ENCODE results near the gene GIPR. TPM values are rescaled to one million over a fixed set of nuclear protein-coding genes. Genes with fewer than 3 reads are reported as not detected.
A peak's percentile ranks its signal among the peaks of the same experiment; 100 is the strongest.
"Not testable (repeated sequence)": the region's sequence is repeated elsewhere in the genome, so short reads cannot be mapped to it uniquely, and the experiment has no call there.

The GIPR gene
- total RNA-seq, 1 donor from 2014 or later: 1.6 TPM

GRCh38 chr19:45717131-45717982 lies 49.3 kb downstream of the GIPR start:
- DNase-seq (ENCODE audit: low spot score): peak; percentile 97
- Mint-ChIP-seq H3K4me1 (ENCODE audit: unreplicated experiment) (peaks cover 27% of the 10 kb centered on the region), H3K27me3 (ENCODE audit: unreplicated experiment) (peaks cover 8% of the 10 kb centered on the region), H3K27ac (ENCODE audit: unreplicated experiment) (peak overlapping the region; percentile 80), H3K4me3 (ENCODE audit: unreplicated experiment) (peak overlapping the region; percentile 99), H3K9me3 (ENCODE audit: unreplicated experiment) (no peaks in the 10 kb centered on the region), H3K36me3 (ENCODE audit: low read depth, unreplicated experiment) (peaks cover 6% of the 10 kb centered on the region)
- TF ChIP-seq, protein P1, sequence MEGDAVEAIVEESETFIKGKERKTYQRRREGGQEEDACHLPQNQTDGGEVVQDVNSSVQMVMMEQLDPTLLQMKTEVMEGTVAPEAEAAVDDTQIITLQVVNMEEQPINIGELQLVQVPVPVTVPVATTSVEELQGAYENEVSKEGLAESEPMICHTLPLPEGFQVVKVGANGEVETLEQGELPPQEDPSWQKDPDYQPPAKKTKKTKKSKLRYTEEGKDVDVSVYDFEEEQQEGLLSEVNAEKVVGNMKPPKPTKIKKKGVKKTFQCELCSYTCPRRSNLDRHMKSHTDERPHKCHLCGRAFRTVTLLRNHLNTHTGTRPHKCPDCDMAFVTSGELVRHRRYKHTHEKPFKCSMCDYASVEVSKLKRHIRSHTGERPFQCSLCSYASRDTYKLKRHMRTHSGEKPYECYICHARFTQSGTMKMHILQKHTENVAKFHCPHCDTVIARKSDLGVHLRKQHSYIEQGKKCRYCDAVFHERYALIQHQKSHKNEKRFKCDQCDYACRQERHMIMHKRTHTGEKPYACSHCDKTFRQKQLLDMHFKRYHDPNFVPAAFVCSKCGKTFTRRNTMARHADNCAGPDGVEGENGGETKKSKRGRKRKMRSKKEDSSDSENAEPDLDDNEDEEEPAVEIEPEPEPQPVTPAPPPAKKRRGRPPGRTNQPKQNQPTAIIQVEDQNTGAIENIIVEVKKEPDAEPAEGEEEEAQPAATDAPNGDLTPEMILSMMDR (IDR thresholded peaks at IDR 0.05; ENCODE audit: unreplicated experiment): no peak

GRCh38 chr19:45717983-45718650 lies 50.1 kb downstream of the GIPR start:
- no peaks in the 10 kb centered on the region for H3K9me3 Mint-ChIP-seq (ENCODE audit: unreplicated experiment)
- H3K4me1 Mint-ChIP-seq (ENCODE audit: unreplicated experiment): peaks cover 27% of the 10 kb centered on the region
- TF ChIP-seq, protein P1 (IDR thresholded peaks at IDR 0.05; ENCODE audit: unreplicated experiment): no peak
- peaks cover 8% of the 10 kb centered on the region for H3K27me3 Mint-ChIP-seq (ENCODE audit: unreplicated experiment)
- H3K4me3 Mint-ChIP-seq (ENCODE audit: unreplicated experiment): peak overlapping the region; percentile 99
- H3K36me3 Mint-ChIP-seq (ENCODE audit: low read depth, unreplicated experiment): peaks cover 6% of the 10 kb centered on the region
- DNase-seq (ENCODE audit: low spot score): no peak
- peak overlapping the region; percentile 80 for H3K27ac Mint-ChIP-seq (ENCODE audit: unreplicated experiment)

- not testable (repeated sequence) for H3K27me3 Mint-ChIP-seq (ENCODE audit: unreplicated experiment); H3K9me3 Mint-ChIP-seq (ENCODE audit: unreplicated experiment); DNase-seq (ENCODE audit: low spot score); H3K4me3 Mint-ChIP-seq (ENCODE audit: unreplicated experiment); H3K36me3 Mint-ChIP-seq (ENCODE audit: low read depth, unreplicated experiment); H3K27ac Mint-ChIP-seq (ENCODE audit: unreplicated experiment)
- peaks cover 27% of the 10 kb centered on the region for H3K4me1 Mint-ChIP-seq (ENCODE audit: unreplicated experiment)
Measured at GRCh38 chr19:45720065-45720464, 52.0 kb downstream of the GIPR start.

DNA sequence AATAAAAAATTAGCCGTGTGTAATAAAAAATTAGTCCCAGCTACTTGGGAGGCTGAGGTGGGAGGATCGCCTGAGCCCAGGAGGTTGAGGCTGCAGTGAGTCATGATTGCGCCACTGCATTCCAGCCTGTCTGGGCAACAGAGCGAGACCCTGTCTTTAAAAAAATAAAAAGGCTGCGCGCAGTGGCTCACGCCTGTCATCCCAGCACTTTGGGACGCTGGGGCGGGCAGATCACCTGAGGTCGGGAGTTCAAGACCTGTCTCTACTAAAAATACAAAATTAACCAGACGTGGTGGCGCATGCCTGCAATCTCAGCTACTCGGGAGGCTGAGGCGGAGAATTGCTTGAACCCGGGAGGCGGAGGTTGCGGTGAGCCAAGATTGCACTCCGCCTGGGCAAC lies 60.7 kb downstream of the GIPR start:
- not testable (repeated sequence) for H3K36me3 Mint-ChIP-seq (ENCODE audit: low read depth, unreplicated experiment); DNase-seq (ENCODE audit: low spot score); H3K27ac Mint-ChIP-seq (ENCODE audit: unreplicated experiment); H3K4me1 Mint-ChIP-seq (ENCODE audit: unreplicated experiment); H3K9me3 Mint-ChIP-seq (ENCODE audit: unreplicated experiment); H3K4me3 Mint-ChIP-seq (ENCODE audit: unreplicated experiment)
- peaks cover 12% of the 10 kb centered on the region for H3K27me3 Mint-ChIP-seq (ENCODE audit: unreplicated experiment)

DNA sequence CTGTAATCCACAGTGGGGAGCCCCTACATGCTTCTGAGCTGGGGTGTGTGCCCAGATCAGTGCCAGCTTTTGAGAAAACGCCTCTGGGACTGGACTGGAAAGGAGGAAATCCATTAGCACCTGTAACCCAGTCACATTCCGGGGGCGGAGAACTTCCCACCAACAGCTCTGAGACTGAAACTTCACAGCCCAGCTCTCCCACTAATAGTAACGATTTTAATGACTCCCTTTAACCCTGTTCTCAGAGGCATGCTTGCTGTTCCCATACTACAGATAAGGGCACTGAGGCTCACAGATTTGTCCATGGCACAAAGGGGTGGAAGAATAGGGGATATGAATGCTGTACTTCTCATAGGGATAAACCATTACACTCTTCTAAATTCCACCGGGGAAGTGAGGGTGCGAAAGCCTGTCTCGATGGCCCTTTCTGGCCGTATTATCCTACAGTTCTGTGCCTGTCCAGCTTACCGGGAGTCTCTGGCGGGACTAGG lies 61.8 kb downstream of the GIPR start:
- no peaks in the 10 kb centered on the region for H3K9me3 Mint-ChIP-seq (ENCODE audit: unreplicated experiment)
- TF ChIP-seq, protein P1 (IDR thresholded peaks at IDR 0.05; ENCODE audit: unreplicated experiment): no peak
- H3K36me3 Mint-ChIP-seq (ENCODE audit: low read depth, unreplicated experiment): no peaks in the 10 kb centered on the region
- H3K4me1 Mint-ChIP-seq (ENCODE audit: unreplicated experiment): peaks cover 5% of the 10 kb centered on the region
- DNase-seq (ENCODE audit: low spot score): no peak
- H3K27me3 Mint-ChIP-seq (ENCODE audit: unreplicated experiment): peaks cover 18% of the 10 kb centered on the region
- H3K4me3 Mint-ChIP-seq (ENCODE audit: unreplicated experiment): peak overlapping the region; percentile 99
- peak overlapping the region; percentile 80 for H3K27ac Mint-ChIP-seq (ENCODE audit: unreplicated experiment)
